Gastroesophageal sphincter (tissue), 3 donors: Measurements from ENCODE around the gene ERMP1.

Experiments
- CTCF ChIP-seq, 4 experiments: fragments of 200-600 bp in 2 of 4; fragments of 450-650 bp in 2 of 4; sonication (generic) in 1 of 4; IDR thresholded peaks; one replicate each; pipeline ENCODE4 v1.5.1; 2017 to 2019; ENCODE audit warnings: antibody characterized with exemption in 4 of 4, mild to moderate bottlenecking in 2 of 4, moderate library complexity in 2 of 4
- POLR2AphosphoS5 ChIP-seq: sonication (generic); formaldehyde crosslinking; IDR thresholded peaks from one replicate; pipeline ENCODE4 v1.6.1; 2017; ENCODE audit warnings: antibody characterized with exemption

GRCh38 chr9:5790923-5791322 is 42.0 kb downstream of the ERMP1 start:
- TF ChIP-seq CTCF (IDR thresholded peaks at IDR 0.05) (no peak), POLR2AphosphoS5 (no peak)
